Spleen (tissue), 11 donors: ENCODE data around the gene BLOC1S4. TPM values are rescaled to one million over a fixed set of nuclear protein-coding genes. Genes with fewer than 3 reads are reported as not detected.

Experiments
- DNase-seq: peaks from one replicate; pipeline ENCODE4 v3.0.0-alpha.2; 2020
- H3K27ac ChIP-seq, 8 donors: fragments of 200-600 bp; sonication (generic) in 7 of 8; 1 replicate in 4 of 8; 2 replicates in 4 of 8; pipeline versions ENCODE4 v1.5.0 to v1.8.0; 2016 to 2021; ENCODE audit warnings: inconsistent platforms in 4 of 8, mild to moderate bottlenecking in 4 of 8, moderate library complexity in 1 of 8
- H3K27me3 ChIP-seq, 7 donors: fragments of 200-600 bp; sonication (generic) in 6 of 7; replicated peaks in 1 of 7; 1 replicate in 4 of 7; 2 replicates in 3 of 7; pipeline versions ENCODE4 v1.5.0 to v1.8.0; 2016 to 2021; ENCODE audit warnings: inconsistent platforms in 3 of 7, mild to moderate bottlenecking in 1 of 7
- H3K36me3 ChIP-seq, 6 donors: fragments of 200-600 bp; sonication (generic) in 5 of 6; 1 replicate in 4 of 6; 2 replicates in 2 of 6; pipeline versions ENCODE4 v1.5.0 to v1.8.0; 2016 to 2021; ENCODE audit warnings: inconsistent platforms in 2 of 6
- H3K4me1 ChIP-seq, 6 donors: fragments of 200-600 bp; sonication (generic) in 5 of 6; 1 replicate in 3 of 6; 2 replicates in 3 of 6; pipeline versions ENCODE4 v1.5.0 to v1.8.0; 2016 to 2021; ENCODE audit warnings: inconsistent platforms in 3 of 6
- H3K4me3 ChIP-seq, 8 donors: fragments of 200-600 bp; sonication (generic) in 7 of 8; 1 replicate in 4 of 8; 2 replicates in 4 of 8; pipeline versions ENCODE4 v1.5.0 to v1.8.0; 2016 to 2021; ENCODE audit warnings: inconsistent platforms in 4 of 8, mild to moderate bottlenecking in 4 of 8, moderate library complexity in 2 of 8
- H3K9me3 ChIP-seq, 8 donors: fragments of 200-600 bp; sonication (generic) in 7 of 8; 1 replicate in 4 of 8; 2 replicates in 4 of 8; pipeline versions ENCODE4 v1.5.0 to v1.8.0; 2016 to 2021; ENCODE audit warnings: inconsistent platforms in 4 of 8
- CTCF ChIP-seq, 11 experiments: fragments of 200-600 bp in 7 of 11; fragments of 450-650 bp in 4 of 11; sonication (generic) in 4 of 11; IDR thresholded peaks in 8 of 11; conservative IDR thresholded peaks in 3 of 11; 1 replicate in 7 of 11; 2 replicates in 4 of 11; pipeline versions ENCODE4 v1.4.0 to v1.8.0; 2016 to 2021; ENCODE audit warnings: antibody characterized with exemption in 11 of 11, inconsistent platforms in 4 of 11, mild to moderate bottlenecking in 1 of 11
- POLR2A ChIP-seq, 3 donors: fragments of 450-650 bp; IDR thresholded peaks; one replicate each; pipeline ENCODE4 v1.5.1; 2017; ENCODE audit warnings: antibody characterized with exemption in 3 of 3, mild to moderate bottlenecking in 1 of 3
- POLR2AphosphoS5 ChIP-seq, 3 donors: sonication (generic); formaldehyde crosslinking; IDR thresholded peaks; one replicate each; pipeline ENCODE4 v1.5.1; 2017; ENCODE audit warnings: antibody characterized with exemption in 3 of 3
- WGBS, 5 donors: extraction: QIAGEN DNeasy Blood & Tissue Kit in 3 of 5; methylation state at CpG; one replicate each; pipeline versions ENCODE4 v1.1.5 to v1.1.7; 2013 to 2018; 5-methylcytosine and 5-hydroxymethylcytosine counted together
- intact Hi-C: fragments of 100-400 bp; cut with DNase I; formaldehyde crosslinking; loops from one replicate; pipeline ENCODE4 v1.15.0; 2023; ENCODE audit warnings: low total_unique reads
- polyA plus RNA-seq, 3 donors: library from polyadenylated mRNA; stranded (reverse); fragments of 200-250 nt; gene quantifications; one replicate each; pipeline ENCODE4 v1.2.1, GENCODE V29; 2013
- total RNA-seq, 7 donors: library from RNA; depleted of rRNA in 3 of 7; stranded (reverse); fragments of >200 nt in 3 of 7; fragmentation: NEBNext Ultra II Directional in 4 of 7; extraction: Animal tissue kit (Norgen Biotek cat#: 25700) in 4 of 7; gene quantifications; one replicate each; pipeline versions ENCODE4 v1.1.0 to v1.2.1, GENCODE V29; 2016 to 2021
- donor health status: healthy with polysubstance abuse.
- donor health status: DM: no; HTN: no; CAD: no; lungs with moderate emphysema.
- donor health status: DM: no; HTN: no; CAD: no.
- donor health status: Bipolar disorder and iron deficiency.
- donor health status: healthy.
- donor health status: DM: no; HTN: no; CAD: no.
- donor health status: DM: yes; HTN: yes; CAD: no.

BLOC1S4 gene
- total and polyA plus RNA-seq, 10 donors, result 13.4 to 24.2 (median 19.0) TPM

DNA sequence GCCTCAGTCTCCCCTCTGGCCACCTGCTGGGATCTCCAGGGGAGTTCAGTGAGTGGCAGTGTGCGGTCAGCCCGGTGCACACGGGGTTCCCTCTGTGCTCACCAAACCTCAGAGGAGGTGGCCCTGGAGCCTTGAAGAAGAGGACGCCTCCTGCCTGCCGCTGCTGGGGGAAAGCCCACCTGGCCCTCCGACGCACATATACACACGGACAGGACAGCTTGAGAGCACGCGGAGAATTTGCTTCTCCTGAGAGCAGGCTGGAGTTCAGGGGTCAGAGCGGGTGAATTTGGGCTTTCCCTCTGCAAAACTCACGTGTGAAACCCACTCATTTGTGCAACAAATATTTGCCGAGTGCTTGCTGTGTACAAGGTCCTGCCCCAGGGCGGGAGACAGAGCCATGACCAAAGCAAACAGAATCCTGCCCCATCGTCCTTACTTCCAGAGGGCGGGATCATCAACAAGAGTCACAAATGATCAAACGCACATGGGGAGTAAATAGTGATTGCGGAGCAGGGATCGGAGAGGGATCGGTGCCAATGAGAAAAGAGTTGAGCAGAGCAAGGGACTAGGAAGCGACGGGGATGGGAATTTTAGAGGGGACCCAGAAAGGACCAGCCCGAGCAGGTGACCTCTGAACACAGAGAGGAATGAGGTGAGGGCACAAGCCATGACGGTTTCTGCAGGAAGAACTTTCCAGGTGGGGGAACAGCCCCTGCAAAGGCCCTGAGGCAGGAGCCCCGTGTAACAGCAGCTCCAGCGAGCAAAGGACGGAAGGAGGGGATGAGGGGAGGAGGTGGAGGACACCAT lies 17.6 kb downstream of the BLOC1S4 start:
- H3K27ac ChIP-seq, result no peak overlapping the region
- 85 to 90% (median 89%) methylated on average over 25 to 27 of the region's 27 CpGs for WGBS, 5 donors
- H3K4me3 ChIP-seq, result no peak overlapping the region
- no peaks in the 10 kb centered on the region for H3K9me3 ChIP-seq
- DNase-seq, result no peak
- no peaks in the 10 kb centered on the region for H3K36me3 ChIP-seq
- no peaks in the 10 kb centered on the region for H3K27me3 ChIP-seq
- intact Hi-C loops, result no loop called here
- peaks cover 0 to 6% (median 0%) of the 10 kb centered on the region in 6 donors for H3K4me1 ChIP-seq
- no peak for TF ChIP-seq POLR2AphosphoS5 (IDR thresholded peaks at IDR 0.05)
- TF ChIP-seq CTCF (IDR thresholded peaks at IDR 0.05 in 8 of 11, conservative IDR thresholded peaks at IDR 0.05 in 3 of 11), result no peak
- no peak for TF ChIP-seq POLR2A (IDR thresholded peaks at IDR 0.05)

- intact Hi-C loops, result no loop called here
- peaks cover 0 to 6% (median 0%) of the 10 kb centered on the region in 6 donors for H3K4me1 ChIP-seq
- 78 to 84% (median 81%) methylated on average over 16 of the region's 16 CpGs for WGBS, 5 donors
- no peak overlapping the region for H3K27ac ChIP-seq
- H3K27me3 ChIP-seq, result no peaks in the 10 kb centered on the region
- no peaks in the 10 kb centered on the region for H3K9me3 ChIP-seq
- H3K36me3 ChIP-seq, result no peaks in the 10 kb centered on the region
- TF ChIP-seq POLR2AphosphoS5 (IDR thresholded peaks at IDR 0.05) (no peak), POLR2A (IDR thresholded peaks at IDR 0.05) (no peak), CTCF (IDR thresholded peaks at IDR 0.05 in 8 of 11, conservative IDR thresholded peaks at IDR 0.05 in 3 of 11) (no peak)
- no peak for DNase-seq
- H3K4me3 ChIP-seq, result no peak overlapping the region
Measured at GRCh38 chr4:6734165-6734786, 18.3 kb downstream of the BLOC1S4 start.

- Histone ChIP-seq H3K27me3 (no peaks in the 10 kb centered on the region), H3K4me3 (no peak overlapping the region), H3K27ac (no peak overlapping the region), H3K4me1 (no peaks in the 10 kb centered on the region), H3K36me3 (no peaks in the 10 kb centered on the region), H3K9me3 (no peaks in the 10 kb centered on the region)
- 82 to 95% (median 91%) methylated on average over 4 of the region's 4 CpGs for WGBS, 5 donors
- DNase-seq, result no peak
- TF ChIP-seq POLR2AphosphoS5 (IDR thresholded peaks at IDR 0.05) (no peak), POLR2A (IDR thresholded peaks at IDR 0.05) (no peak), CTCF (IDR thresholded peaks at IDR 0.05 in 8 of 11, conservative IDR thresholded peaks at IDR 0.05 in 3 of 11) (no peak)
- intact Hi-C loops, result loop anchor here (10.0 kb wide), 1 partner anchor 445 kb away; no protein-coding TSS in a partner anchor
Measured at GRCh38 chr4:6739920-6740319, 23.9 kb downstream of the BLOC1S4 start.

DNA sequence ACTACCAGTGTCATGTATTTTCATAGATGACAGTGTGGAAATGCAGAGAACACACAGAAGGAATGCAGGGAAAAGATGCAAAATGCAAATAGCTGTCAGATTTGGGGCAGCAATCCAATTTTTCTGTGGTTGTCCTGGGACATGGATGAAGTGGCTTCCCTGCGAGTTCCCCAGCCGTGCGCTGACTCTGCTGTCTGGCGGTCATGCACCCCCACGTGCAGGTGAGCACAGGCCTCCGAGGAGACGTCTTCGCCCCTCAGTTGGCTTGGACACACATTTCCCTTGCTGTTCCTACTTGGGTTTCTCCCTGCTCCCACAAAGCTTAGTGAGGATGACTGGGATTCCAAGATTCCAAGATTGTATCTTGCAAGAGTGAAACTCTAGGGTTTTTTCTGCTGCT lies 24.4 kb downstream of the BLOC1S4 start:
- 84 to 94% (median 94%) methylated on average over 8 of the region's 8 CpGs for WGBS, 5 donors
- H3K4me1 ChIP-seq, result no peaks in the 10 kb centered on the region
- H3K4me3 ChIP-seq, result no peak overlapping the region
- intact Hi-C loops, result loop anchor here (10.0 kb wide), 1 partner anchor 444 kb away; no protein-coding TSS in a partner anchor
- no peak for TF ChIP-seq POLR2AphosphoS5 (IDR thresholded peaks at IDR 0.05)
- TF ChIP-seq POLR2A (IDR thresholded peaks at IDR 0.05), result no peak
- TF ChIP-seq CTCF (IDR thresholded peaks at IDR 0.05 in 8 of 11, conservative IDR thresholded peaks at IDR 0.05 in 3 of 11), result no peak
- H3K36me3 ChIP-seq, result no peaks in the 10 kb centered on the region
- no peak overlapping the region for H3K27ac ChIP-seq
- no peaks in the 10 kb centered on the region for H3K9me3 ChIP-seq
- DNase-seq, result no peak
- H3K27me3 ChIP-seq, result no peaks in the 10 kb centered on the region
